Natural killer cell treated with Interleukin-12 subunit alpha and Interleukin-12 subunit beta and Interleukin-15 and Interleukin-18, amount 100 ng/mL, for 72 hours (primary cell): ENCODE data around the gene HOXB9. TPM values are rescaled to one million over a fixed set of nuclear protein-coding genes. Genes with fewer than 3 reads are reported as not detected.

Experiments used
- ATAC-seq, 2 donors: fragments of 150-1000 bp; cut with Tn5 transposase in 1 of 2; sonication (Bioruptor Pico), chemical (Tn5 transposase) in 1 of 2; 2 replicates each; pipeline ENCODE4 v1.10.0; 2021
- DNase-seq: peaks from one replicate; pipeline ENCODE4 v3.0.0; 2022; ENCODE audit warnings: low spot score
- H3K27ac Mint-ChIP-seq, 2 donors: 1 replicate in 1 of 2; 2 replicates in 1 of 2; pipeline ENCODE4 v1.8.0; 2022; ENCODE audit warnings: mixed read lengths in 2 of 2, mild to moderate bottlenecking in 1 of 2, moderate library complexity in 1 of 2
- H3K27me3 Mint-ChIP-seq, 2 donors: 1 replicate in 1 of 2; 2 replicates in 1 of 2; pipeline ENCODE4 v1.8.0; 2022; ENCODE audit warnings: mixed read lengths in 2 of 2
- H3K36me3 Mint-ChIP-seq: one replicate; pipeline ENCODE4 v1.8.0; 2022; ENCODE audit warnings: mixed read lengths
- H3K4me1 Mint-ChIP-seq, 2 donors: 1 replicate in 1 of 2; 2 replicates in 1 of 2; pipeline ENCODE4 v1.8.0; 2022; ENCODE audit warnings: low read depth in 2 of 2, mixed read lengths in 2 of 2, mild to moderate bottlenecking in 1 of 2
- H3K4me3 Mint-ChIP-seq: one replicate; pipeline ENCODE4 v1.8.0; 2022; ENCODE audit warnings: mixed read lengths
- H3K9me3 Mint-ChIP-seq: 2 replicates; pipeline ENCODE4 v1.8.0; 2022; ENCODE audit warnings: mixed read lengths
- total RNA-seq, 2 donors: library from RNA; stranded (reverse); gene quantifications; one replicate each; pipeline ENCODE4 v1.2.3, GENCODE V29; 2022

HOXB9 gene
- total RNA-seq, 2 donors from 2014 or later: 0.78 to 2.7 TPM

GRCh38 chr17:48577946-48578615 lies 48.1 kb downstream of the HOXB9 start, which contains the start of gene HOXB4:
HOXB4 (minus strand) TSS chr17:48578350; CDS start chr17:48578319, 31 bp downstream.
- Mint-ChIP-seq H3K4me3 (peak within 1 kb of the TSS; percentile 93), H3K27ac (peak within 1 kb of the TSS; percentile 84 to 94), H3K9me3 (no peaks in the 10 kb centered on the region), H3K36me3 (no peaks in the 10 kb centered on the region), H3K27me3 (peaks cover 12 to 17% of the 10 kb centered on the region in 2 donors), H3K4me1 (peaks cover 37 to 40% of the 10 kb centered on the region in 2 donors)
- ATAC-seq (peak; percentile 85 to 89), DNase-seq (peak; percentile 87)

- DNase-seq (no peak), ATAC-seq (peak in 1 of 2 donors; percentile 29)
- Mint-ChIP-seq H3K36me3 (no peaks in the 10 kb centered on the region), H3K27me3 (peaks cover 12% of the 10 kb centered on the region in 2 donors), H3K4me3 (peak overlapping the region; percentile 93), H3K4me1 (peaks cover 37% of the 10 kb centered on the region in 2 donors), H3K27ac (peak overlapping the region; percentile 70 to 84), H3K9me3 (no peaks in the 10 kb centered on the region)
Observed at GRCh38 chr17:48577330-48577945, 48.7 kb downstream of the HOXB9 start.

GRCh38 chr17:48576479-48577309 lies 49.5 kb downstream of the HOXB9 start:
- Mint-ChIP-seq H3K4me1 (peaks cover 37 to 40% of the 10 kb centered on the region in 2 donors), H3K36me3 (no peaks in the 10 kb centered on the region), H3K27me3 (peaks cover 12% of the 10 kb centered on the region in 2 donors), H3K9me3 (no peaks in the 10 kb centered on the region), H3K27ac (peak overlapping the region; percentile 70 to 84), H3K4me3 (peak overlapping the region; percentile 93)
- no peak for DNase-seq
- no peak for ATAC-seq

GRCh38 chr17:48575673-48576478 lies 50.3 kb downstream of the HOXB9 start:
- Mint-ChIP-seq H3K9me3 (no peaks in the 10 kb centered on the region), H3K27ac (peak overlapping the region in 1 of 2 donors; percentile 70), H3K36me3 (no peaks in the 10 kb centered on the region), H3K4me3 (peak overlapping the region; percentile 93), H3K27me3 (peaks cover 12% of the 10 kb centered on the region in 2 donors), H3K4me1 (peaks cover 37 to 38% of the 10 kb centered on the region in 2 donors)
- DNase-seq (no peak), ATAC-seq (no peak)

GRCh38 chr17:48575066-48575582 lies 51.0 kb downstream of the HOXB9 start:
- ATAC-seq: no peak
- peak overlapping the region in 1 of 2 donors; percentile 31 for H3K27ac Mint-ChIP-seq

GRCh38 chr17:48574505-48575065 lies 51.6 kb downstream of the HOXB9 start:
- H3K9me3 Mint-ChIP-seq: no peaks in the 10 kb centered on the region
- DNase-seq (no peak), ATAC-seq (no peak)
- peaks cover 31 to 32% of the 10 kb centered on the region in 2 donors for H3K4me1 Mint-ChIP-seq
- H3K36me3 Mint-ChIP-seq: no peaks in the 10 kb centered on the region
- H3K27ac Mint-ChIP-seq: peak overlapping the region in 1 of 2 donors; percentile 31
- H3K27me3 Mint-ChIP-seq: peaks cover 5 to 6% of the 10 kb centered on the region in 2 donors
- no peak overlapping the region for H3K4me3 Mint-ChIP-seq

More at GRCh38 chr17:48575066-48575582, 51.0 kb downstream of the HOXB9 start:
- H3K36me3 Mint-ChIP-seq: no peaks in the 10 kb centered on the region
- peaks cover 9 to 10% of the 10 kb centered on the region in 2 donors for H3K27me3 Mint-ChIP-seq
- peak overlapping the region; percentile 13 for H3K4me3 Mint-ChIP-seq
- H3K4me1 Mint-ChIP-seq: peaks cover 34 to 37% of the 10 kb centered on the region in 2 donors
- DNase-seq: no peak
- H3K9me3 Mint-ChIP-seq: no peaks in the 10 kb centered on the region

- Mint-ChIP-seq H3K27me3 (no peaks in the 10 kb centered on the region), H3K9me3 (no peaks in the 10 kb centered on the region), H3K27ac (no peak overlapping the region), H3K36me3 (no peaks in the 10 kb centered on the region), H3K4me1 (peaks cover 16 to 25% of the 10 kb centered on the region in 2 donors), H3K4me3 (no peak overlapping the region)
- DNase-seq (no peak), ATAC-seq (no peak)
Observed at GRCh38 chr17:48571826-48572417, 54.2 kb downstream of the HOXB9 start.

Other genes with a start within 250 kb of the HOXB9 start
- gene SKAP1, start 196.1 kb downstream of the HOXB9 start, total RNA-seq: 10 to 100 TPM; 40.9 to 44.9 TPM
- not detected for gene HOXB1, start 95.3 kb downstream of the HOXB9 start, total RNA-seq
- 10 to 100 TPM; 20.8 to 30.0 TPM for gene HOXB2, start 81.2 kb downstream of the HOXB9 start, total RNA-seq
- gene HOXB4, start 48.0 kb downstream of the HOXB9 start, total RNA-seq: 1 to 10 TPM; 6.9 to 8.2 TPM
- gene HOXB3, start 36.1 kb downstream of the HOXB9 start, total RNA-seq: 10 to 100 TPM in 1 of 2 donors, 1 to 10 TPM in 1; 9.0 to 15.4 TPM
- gene HOXB5, start 32.6 kb downstream of the HOXB9 start, total RNA-seq: under 1 TPM in 1 of 2 donors, not detected in 1; 0.70 TPM
- gene HOXB6, start 21.4 kb downstream of the HOXB9 start, total RNA-seq: 1 to 10 TPM; 1.9 to 2.2 TPM
- gene HOXB7, start 15.3 kb downstream of the HOXB9 start, total RNA-seq: 1 to 10 TPM; 1.1 to 2.7 TPM
- not detected for gene HOXB8, start 11.1 kb downstream of the HOXB9 start, total RNA-seq
- gene PRAC1, start 96.2 kb upstream of the HOXB9 start, total RNA-seq: not detected
- gene PRAC2, start 96.8 kb upstream of the HOXB9 start, total RNA-seq: not detected
- not detected for gene HOXB13, start 102.4 kb upstream of the HOXB9 start, total RNA-seq
- not detected for gene TTLL6, start 190.9 kb upstream of the HOXB9 start, total RNA-seq
- gene CALCOCO2, start 204.7 kb upstream of the HOXB9 start, total RNA-seq: 100 to 1,000 TPM; 118 to 166 TPM